Caco-2 (cell line): Measurements from ENCODE around the gene NSD1. TPM values are rescaled to one million over a fixed set of nuclear protein-coding genes. Genes with fewer than 3 reads are reported as not detected.
A peak's percentile ranks its signal among the peaks of the same experiment; 100 is the strongest.

Experiments used
- BruUV-seq: library from RNA; stranded (reverse); fragments of 400-500 nt; replicated peaks from 2 replicates; lab custom pipeline; 2021; lab: Mats Ljungman, UMichigan
- CTCF ChIA-PET: fragments of 300-600 bp; sonication (Branson Sonifier 250); formaldehyde crosslinking; loops from one replicate; lab custom pipeline; 2022; ENCODE audit warnings: antibody characterized with exemption; lab: Charles Lee
- POLR2A ChIA-PET: fragments of 300-600 bp; sonication (Branson Sonifier 250); formaldehyde crosslinking; loops from one replicate; lab custom pipeline; 2022; ENCODE audit warnings: antibody characterized with exemption; lab: Charles Lee
- DNase-seq, 2 experiments: peaks; one replicate each; pipeline versions ENCODE4 v3.0.0 to v3.0.0-alpha.2; 2020 to 2022
- H3K27me3 ChIP-seq: replicated peaks from 2 replicates; pipeline ENCODE4 v1.6.0; 2011; ENCODE audit warnings: low read length; ENCODE audit not compliant: control insufficient read depth, insufficient read depth
- H3K36me3 ChIP-seq: 2 replicates; pipeline ENCODE4 v1.5.1; 2011; ENCODE audit warnings: low read length; ENCODE audit not compliant: control insufficient read depth, insufficient read depth
- H3K4me1 ChIP-seq: fragments of 250-450 bp; sonication (Bioruptor Pico); 2 replicates; pipeline ENCODE4 v1.5.1; 2020; ENCODE audit warnings: mild to moderate bottlenecking
- H3K4me3 ChIP-seq: 2 replicates; pipeline ENCODE4 v1.5.1; 2011; ENCODE audit warnings: low read depth, mild to moderate bottlenecking, control low read depth, low read length
- H3K9me3 ChIP-seq: fragments of 250-450 bp; sonication (Bioruptor Pico); 2 replicates; pipeline ENCODE4 v1.5.1; 2020; ENCODE audit warnings: mild to moderate bottlenecking, moderate library complexity
- H3K27ac Mint-ChIP-seq: one replicate; pipeline ENCODE4 v1.8.0; 2022; ENCODE audit warnings: mixed read lengths; ENCODE audit not compliant: unreplicated experiment
- H3K27me3 Mint-ChIP-seq: one replicate; pipeline ENCODE4 v1.8.0; 2022; ENCODE audit warnings: mixed read lengths; ENCODE audit not compliant: insufficient read depth, unreplicated experiment
- H3K36me3 Mint-ChIP-seq: one replicate; pipeline ENCODE4 v1.8.0; 2022; ENCODE audit warnings: mild to moderate bottlenecking, mixed read lengths; ENCODE audit not compliant: insufficient read depth, unreplicated experiment
- H3K4me1 Mint-ChIP-seq: one replicate; pipeline ENCODE4 v1.8.0; 2022; ENCODE audit warnings: low read depth, mixed read lengths; ENCODE audit not compliant: unreplicated experiment
- H3K4me3 Mint-ChIP-seq: one replicate; pipeline ENCODE4 v1.8.0; 2022; ENCODE audit warnings: mild to moderate bottlenecking, moderate library complexity, mixed read lengths; ENCODE audit not compliant: unreplicated experiment
- H3K9me3 Mint-ChIP-seq: one replicate; pipeline ENCODE4 v1.8.0; 2022; ENCODE audit warnings: mixed read lengths; ENCODE audit not compliant: unreplicated experiment
- CTCF ChIP-seq, 2 experiments: fragments of 200-600 bp in 1 of 2; IDR thresholded peaks; 1 replicate in 1 of 2; 2 replicates in 1 of 2; pipeline versions ENCODE4 v1.5.1 to v1.8.0; 2011 to 2022; ENCODE audit warnings: antibody characterized with exemption in 1 of 2, control low read depth in 1 of 2, inconsistent platforms in 1 of 2, low read depth in 1 of 2, low read length in 1 of 2, mild to moderate bottlenecking in 1 of 2, moderate library complexity in 1 of 2; ENCODE audit not compliant: insufficient read depth in 1 of 2, severe bottlenecking in 1 of 2, unreplicated experiment in 1 of 2
- intact Hi-C: fragments of 100-400 bp; cut with micrococcal nuclease; formaldehyde crosslinking; loops from one replicate; pipeline ENCODE4 v1.10.0; 2022; ENCODE audit not compliant: unreplicated experiment
- total RNA-seq: library from RNA; stranded (reverse); gene quantifications from 2 replicates; pipeline ENCODE4 v1.2.3, GENCODE V29; 2022

Gene NSD1
- total RNA-seq, 1 experiment from 2014 or later, result 67.4 TPM

DNA sequence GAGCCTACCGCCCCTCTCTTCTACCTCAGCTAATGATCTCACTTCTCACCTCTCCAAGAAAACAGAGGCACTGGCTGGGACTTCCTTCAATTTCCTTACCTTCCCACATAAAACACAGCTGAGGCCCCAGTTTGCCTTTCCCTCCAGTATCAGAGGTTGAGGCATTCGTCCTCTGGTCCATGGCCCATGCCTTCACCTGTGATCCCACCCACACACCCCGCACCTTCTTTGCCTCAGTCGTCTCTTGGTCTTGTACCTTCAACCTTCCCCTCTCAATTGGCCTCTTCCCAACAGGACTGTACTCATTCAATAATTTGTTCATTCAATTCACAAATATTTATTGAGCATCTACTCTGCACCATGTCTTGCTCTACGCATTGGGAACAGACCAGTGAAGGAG lies 11.0 kb upstream of the NSD1 start:
- ChIA-PET POLR2A (no interaction called here), CTCF (no interaction called here)
- intact Hi-C loops, result no loop called here
- no peak for TF ChIP-seq CTCF (IDR thresholded peaks at IDR 0.05; ENCODE audit: insufficient read depth in 1 of 2, low read depth in 1 of 2, low read length in 1 of 2, severe bottlenecking in 1 of 2, unreplicated experiment in 1 of 2)
- Mint-ChIP-seq H3K27me3 (no peaks in the 10 kb centered on the region), H3K36me3 (no peaks in the 10 kb centered on the region), H3K9me3 (no peaks in the 10 kb centered on the region), H3K4me3 (no peak overlapping the region), H3K4me1 (no peaks in the 10 kb centered on the region), H3K27ac (no peak overlapping the region)
- Histone ChIP-seq H3K4me1 (no peaks in the 10 kb centered on the region), H3K4me3 (no peak overlapping the region), H3K27me3 (no peaks in the 10 kb centered on the region), H3K36me3 (no peaks in the 10 kb centered on the region), H3K9me3 (no peaks in the 10 kb centered on the region)
- DNase-seq, result no peak
- no TSS peak for BruUV-seq

DNA sequence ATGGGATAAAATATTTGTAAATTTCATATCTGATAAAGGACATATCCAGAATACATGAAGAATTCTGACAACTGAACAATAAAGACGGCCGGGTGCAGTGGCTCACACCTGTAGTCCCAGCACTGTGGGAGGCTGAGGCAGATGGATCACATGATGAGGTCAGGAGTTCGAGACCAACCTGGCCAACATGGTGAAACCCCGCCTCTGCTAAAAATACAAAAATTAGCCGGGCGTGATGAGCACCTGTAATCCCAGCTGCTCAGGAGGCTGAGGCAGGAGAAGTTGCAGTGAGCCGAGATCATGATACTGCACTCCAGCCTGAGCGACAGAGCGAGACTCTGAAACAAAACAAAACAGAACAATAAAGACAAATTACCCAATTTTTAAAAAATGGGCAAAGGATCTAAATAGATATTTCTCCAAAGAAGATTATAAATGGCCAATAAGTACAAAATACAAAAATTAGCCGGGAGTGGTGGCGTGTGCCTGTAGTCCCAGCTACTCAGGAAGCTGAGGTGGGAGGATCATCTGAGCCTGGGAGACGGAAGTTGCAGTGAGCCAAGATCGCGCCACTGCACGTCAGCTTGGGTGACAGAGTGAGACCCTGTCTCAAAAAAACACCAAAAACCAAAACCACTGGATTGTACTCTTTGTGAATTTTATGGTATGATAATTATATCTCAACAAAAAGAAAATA lies 9.6 kb upstream of the NSD1 start:
- Mint-ChIP-seq H3K36me3 (no peaks in the 10 kb centered on the region), H3K9me3 (no peaks in the 10 kb centered on the region), H3K27me3 (no peaks in the 10 kb centered on the region), H3K27ac (no peak overlapping the region), H3K4me3 (no peak overlapping the region), H3K4me1 (no peaks in the 10 kb centered on the region)
- DNase-seq, result no peak
- Histone ChIP-seq H3K4me1 (no peaks in the 10 kb centered on the region), H3K36me3 (no peaks in the 10 kb centered on the region), H3K9me3 (no peaks in the 10 kb centered on the region), H3K27me3 (no peaks in the 10 kb centered on the region), H3K4me3 (no peak overlapping the region)
- no peak for TF ChIP-seq CTCF (IDR thresholded peaks at IDR 0.05; ENCODE audit: insufficient read depth in 1 of 2, low read depth in 1 of 2, low read length in 1 of 2, severe bottlenecking in 1 of 2, unreplicated experiment in 1 of 2)
- intact Hi-C loops, result no loop called here
- BruUV-seq, result no TSS peak
- ChIA-PET CTCF (interaction anchor here (0.7 to 1.6 kb wide), 3 partner anchors 10 to 37 kb away, joined by 3 to 6 read pairs (median 4); partner anchors contain the start of gene FGFR4), POLR2A (interaction anchor here (0.6 to 0.9 kb wide), 2 partner anchors 37 to 354 kb away, joined by 3 to 4 read pairs; partner anchors contain the start of gene FGFR4)

- intact Hi-C loops, result no loop called here
- ChIA-PET CTCF (interaction anchor here (0.7 to 1.6 kb wide), 3 partner anchors 11 to 37 kb away, joined by 3 to 6 read pairs (median 4); partner anchors contain the start of gene FGFR4), POLR2A (interaction anchor here (0.9 kb wide), 1 partner anchor 38 kb away, joined by 3 read pairs; the partner anchor contains the start of gene FGFR4)
- Histone ChIP-seq H3K9me3 (no peaks in the 10 kb centered on the region), H3K36me3 (no peaks in the 10 kb centered on the region), H3K27me3 (no peaks in the 10 kb centered on the region), H3K4me3 (no peak overlapping the region), H3K4me1 (no peaks in the 10 kb centered on the region)
- no peak for TF ChIP-seq CTCF (IDR thresholded peaks at IDR 0.05; ENCODE audit: insufficient read depth in 1 of 2, low read depth in 1 of 2, low read length in 1 of 2, severe bottlenecking in 1 of 2, unreplicated experiment in 1 of 2)
- H3K9me3 Mint-ChIP-seq, result no peaks in the 10 kb centered on the region
- H3K36me3 Mint-ChIP-seq, result no peaks in the 10 kb centered on the region
- no peak overlapping the region for H3K4me3 Mint-ChIP-seq
- H3K27me3 Mint-ChIP-seq, result no peaks in the 10 kb centered on the region
- peak in 1 of 2 experiments; percentile 47 for DNase-seq
- H3K27ac Mint-ChIP-seq, result no peak overlapping the region
- H3K4me1 Mint-ChIP-seq, result no peaks in the 10 kb centered on the region
- BruUV-seq, result no TSS peak
Observed at GRCh38 chr5:177124486-177124991, 9.0 kb upstream of the NSD1 start.
